NCI-H2107 (cell line): ENCODE data around the gene STAT5B.
"Not testable (repeated sequence)": the region's sequence is repeated elsewhere in the genome, so short reads cannot be mapped to it uniquely, and the experiment has no call there.

Source experiments
- DNase-seq: peaks from one replicate; lab custom pipeline; 2025; lab: John Stamatoyannopoulos, UW

Gene STAT5B

DNA sequence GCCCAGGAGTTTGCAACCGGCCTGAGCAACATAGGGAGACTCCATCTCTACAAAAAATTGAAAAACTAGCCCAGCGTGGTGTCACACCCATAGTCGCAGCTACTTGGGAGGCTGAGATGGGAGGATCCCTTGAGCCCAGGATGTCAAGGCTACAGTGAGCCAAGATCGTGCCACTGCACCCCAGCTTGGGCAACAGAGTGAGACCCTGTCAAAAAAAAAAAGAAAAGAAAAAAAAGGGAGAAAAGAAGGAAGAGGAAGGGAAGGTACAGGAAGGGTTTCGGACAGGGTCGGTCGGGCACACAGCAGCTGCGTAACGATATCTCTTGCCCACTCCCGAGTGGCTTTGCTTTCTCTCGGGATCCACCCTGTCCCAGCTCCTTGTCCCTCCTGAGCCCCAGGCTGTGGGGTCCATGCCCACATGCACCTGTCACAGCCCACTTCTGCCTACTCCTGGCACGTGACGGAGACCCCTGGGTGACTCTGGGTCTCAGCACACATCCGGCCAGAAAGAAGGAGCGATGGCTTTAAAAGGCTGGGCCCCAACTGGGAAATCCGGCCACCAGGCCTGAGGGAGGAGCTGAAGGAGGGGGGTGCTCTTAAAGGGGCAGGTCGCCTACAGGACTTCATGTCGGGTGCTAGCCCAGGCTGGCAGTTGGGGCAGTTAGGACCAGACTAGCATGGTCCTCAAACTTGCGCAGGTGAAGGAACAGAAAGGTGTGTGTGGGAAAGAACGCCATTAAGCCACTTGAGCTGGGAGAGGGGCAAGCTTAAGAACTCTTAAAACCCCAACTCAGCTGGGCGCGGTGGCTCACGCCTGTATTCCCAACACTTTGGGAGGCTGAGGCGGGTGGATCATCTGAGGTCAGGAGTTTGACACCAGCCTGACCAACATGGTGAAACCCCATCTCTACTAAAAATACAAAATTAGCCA lies 82.0 kb downstream of the STAT5B start, which contains the start of gene GHDC:
TSS of gene GHDC (minus strand) at position 526 of the 931 bp plus-strand sequence. CDS start 913 bp downstream, outside the sequence.
- peak; percentile 55 for DNase-seq

DNA sequence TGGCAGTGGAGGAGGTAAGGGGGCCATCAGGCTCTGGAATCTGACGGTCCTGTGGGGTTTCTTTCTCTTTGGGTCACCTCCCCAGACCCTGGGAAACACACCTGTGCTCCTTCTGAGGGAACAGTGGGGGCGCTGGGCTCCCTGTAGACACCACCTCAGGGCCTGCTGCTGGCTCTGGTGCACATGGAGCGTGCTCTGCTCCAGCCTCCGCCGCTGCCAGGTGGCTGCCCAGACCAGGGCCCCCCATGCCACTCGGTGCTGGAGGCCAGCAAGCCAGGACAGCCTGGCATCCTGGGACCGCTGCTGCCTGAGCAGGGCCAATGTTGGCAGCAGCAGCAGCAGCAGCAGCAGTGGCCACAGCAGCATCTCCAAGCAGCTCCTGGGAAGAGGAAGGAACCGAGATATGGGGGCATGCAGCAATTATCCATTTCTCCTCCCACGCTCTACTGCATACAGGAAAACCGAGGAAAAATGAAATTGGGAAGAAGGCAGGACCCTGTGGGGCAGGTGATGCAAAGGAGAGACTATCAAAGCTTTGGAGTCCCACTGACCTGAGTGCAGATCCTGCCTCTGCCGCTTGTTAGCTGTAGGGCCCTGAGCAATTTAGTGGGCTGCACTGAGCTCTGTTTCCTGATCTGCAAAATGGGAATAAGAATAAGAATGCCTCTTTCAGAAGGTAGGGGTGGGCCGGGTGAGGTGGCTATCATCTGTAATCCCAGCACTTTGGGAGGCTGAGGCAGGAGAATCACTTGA lies 82.8 kb downstream of the STAT5B start:
- no peak for DNase-seq

DNA sequence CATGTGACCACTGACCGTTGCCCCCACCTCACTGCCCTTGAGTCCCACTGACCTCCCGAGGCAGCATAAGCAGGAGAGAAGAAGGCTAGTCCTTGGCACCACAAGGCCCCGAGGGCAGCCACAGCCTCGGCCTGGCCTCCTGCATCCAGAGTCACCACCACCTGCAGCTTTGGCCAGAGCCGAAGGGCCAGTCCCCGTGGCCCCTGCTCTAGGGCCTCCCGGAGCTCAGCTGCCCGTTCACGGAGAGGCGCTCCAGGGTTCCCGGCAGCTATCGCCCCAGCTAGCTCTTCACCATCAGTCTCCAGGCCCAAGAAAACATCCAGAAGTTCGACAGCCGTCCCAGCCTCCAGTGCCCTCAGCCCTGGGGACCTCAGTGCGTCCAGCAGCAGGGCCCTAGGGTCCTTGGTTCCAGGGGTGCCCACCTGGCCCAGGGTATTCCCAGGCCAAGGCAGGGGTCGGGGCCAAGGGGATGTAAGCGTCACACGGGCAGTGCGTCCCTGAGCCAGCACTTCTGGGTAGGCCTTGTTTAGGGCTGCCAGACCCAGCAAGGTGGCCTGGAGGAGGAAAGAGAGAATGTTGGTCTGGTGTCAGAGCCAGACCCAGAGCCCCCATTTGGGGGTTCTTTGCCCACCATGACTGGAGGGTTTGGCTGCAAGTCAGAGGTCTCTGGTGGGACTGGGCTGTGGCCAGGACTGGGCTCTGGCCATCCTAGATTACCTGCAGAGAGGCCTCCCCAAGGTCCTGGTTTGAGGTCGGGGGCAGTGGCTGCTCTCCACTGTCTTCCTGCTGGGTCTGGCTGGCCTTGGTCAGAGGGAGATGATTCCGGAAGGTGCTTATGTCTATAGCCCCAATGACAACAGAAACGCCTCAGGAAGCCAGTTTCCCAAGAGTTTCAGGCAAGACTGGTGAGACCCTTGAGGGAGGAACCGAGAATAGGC lies 83.7 kb downstream of the STAT5B start:
- DNase-seq: no peak

DNA sequence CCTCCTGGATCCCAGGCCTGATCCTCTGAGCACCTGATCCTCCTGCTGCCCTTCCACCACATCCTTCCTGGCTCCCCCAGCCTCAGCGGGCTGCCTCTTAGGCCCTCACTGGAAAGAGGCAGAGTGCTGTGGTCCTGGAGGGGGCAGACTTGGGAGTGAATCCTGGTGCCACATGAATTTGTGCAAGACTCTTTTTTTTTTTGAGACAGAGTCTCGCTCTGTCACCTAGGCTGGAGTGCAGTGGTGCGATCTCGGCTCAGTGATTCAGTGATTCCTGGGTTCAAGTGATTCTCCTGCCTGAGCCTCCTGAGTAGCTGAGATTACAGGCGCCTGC lies 84.9 kb downstream of the STAT5B start:
- no peak for DNase-seq

DNA sequence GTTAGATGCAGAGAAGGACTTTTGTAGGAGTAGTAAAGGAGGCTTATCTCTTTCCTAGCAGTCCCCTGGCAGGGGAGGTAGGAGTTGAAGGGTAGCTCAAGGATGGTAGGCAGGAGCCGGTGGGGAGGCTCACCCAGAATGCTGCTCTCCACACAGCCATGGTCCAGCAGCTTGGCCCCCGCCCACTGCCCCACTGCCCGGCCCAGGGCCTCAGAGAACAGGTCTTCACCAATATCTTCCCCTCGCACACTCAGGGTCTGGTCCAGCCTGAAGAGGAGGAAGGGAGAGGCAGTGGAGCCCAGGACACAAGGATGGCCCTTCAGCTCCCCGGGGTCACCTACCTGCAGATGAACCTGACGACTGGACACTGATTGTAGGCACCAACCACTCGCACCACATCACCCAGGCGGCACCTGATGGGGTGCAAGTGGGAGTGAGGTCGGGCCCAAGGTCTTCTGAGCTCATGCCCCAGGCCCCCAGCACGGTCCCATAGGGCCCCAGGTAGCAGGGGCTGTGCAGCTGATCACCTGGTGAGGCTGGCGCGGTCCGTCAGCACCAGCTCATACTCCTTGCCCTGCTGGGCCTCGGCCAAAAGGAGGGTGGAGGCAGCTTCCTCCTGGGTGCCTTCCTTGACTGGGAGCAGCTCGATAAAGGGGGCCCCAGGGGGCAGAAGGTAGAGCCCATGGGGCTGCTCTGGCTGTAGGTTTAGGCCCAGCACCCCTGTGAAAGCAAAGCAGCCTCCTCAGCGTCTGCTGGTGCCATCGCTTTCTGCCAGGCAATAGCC lies 85.5 kb downstream of the STAT5B start:
- DNase-seq: no peak

DNA sequence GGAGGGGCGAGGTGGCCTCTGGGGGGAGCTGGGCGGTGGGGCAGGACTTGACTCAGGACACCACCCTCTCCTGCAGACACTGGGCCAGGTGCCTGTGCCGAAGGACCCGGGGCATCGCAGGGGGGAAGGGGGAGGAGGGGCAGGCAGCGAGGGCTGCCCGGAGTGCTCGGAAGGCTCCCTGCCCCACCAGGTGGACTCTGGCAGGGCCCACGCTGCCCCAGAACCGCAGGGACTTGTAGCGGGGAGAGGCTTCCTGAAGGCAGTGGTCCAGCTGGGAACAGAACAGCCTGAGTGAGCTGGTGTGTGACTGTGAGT lies 86.6 kb downstream of the STAT5B start:
- no peak for DNase-seq

DNA sequence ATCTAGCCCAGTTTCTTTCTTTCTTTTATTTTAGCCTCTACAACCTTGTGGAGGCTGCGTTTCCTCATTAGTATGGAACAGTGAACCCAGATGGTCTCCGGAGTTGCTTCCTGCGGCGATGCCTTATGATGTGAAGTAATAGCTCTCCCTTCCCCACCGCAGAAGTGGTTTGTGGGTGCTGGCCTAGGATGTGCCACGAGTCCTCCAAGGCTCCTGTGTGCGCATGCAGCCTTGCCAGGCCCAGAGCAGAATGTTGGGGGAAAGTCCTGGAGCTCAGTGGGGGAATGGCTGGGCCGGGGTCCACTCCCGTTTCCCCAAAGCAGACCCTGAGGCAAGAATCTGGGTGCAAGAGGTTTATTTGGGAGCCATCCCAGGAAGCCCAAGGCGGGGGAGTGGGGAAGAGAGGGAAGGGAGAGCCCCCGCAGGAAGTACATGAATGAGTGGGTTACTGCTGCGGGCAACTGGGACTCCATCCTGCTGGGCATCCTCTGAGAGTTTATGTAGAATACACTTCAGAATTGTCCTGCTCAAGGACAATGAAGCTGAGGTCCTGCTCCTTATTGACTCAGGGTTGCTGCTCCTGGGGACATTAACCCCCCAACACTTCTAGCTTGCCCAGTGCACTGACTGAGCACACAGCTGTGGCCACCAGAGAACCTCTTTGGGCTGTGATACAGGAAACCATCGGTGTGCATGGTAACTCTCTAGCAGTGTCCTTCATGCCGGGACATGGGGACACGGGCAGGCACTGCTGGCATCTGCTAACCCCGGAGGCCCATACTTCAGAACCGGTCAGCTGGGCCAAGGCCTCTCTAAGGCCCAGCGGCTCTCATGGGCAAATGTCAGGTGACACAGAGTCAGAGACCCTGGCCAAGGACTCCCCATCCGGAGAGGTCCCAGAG lies 87.2 kb downstream of the STAT5B start:
- no peak for DNase-seq

DNA sequence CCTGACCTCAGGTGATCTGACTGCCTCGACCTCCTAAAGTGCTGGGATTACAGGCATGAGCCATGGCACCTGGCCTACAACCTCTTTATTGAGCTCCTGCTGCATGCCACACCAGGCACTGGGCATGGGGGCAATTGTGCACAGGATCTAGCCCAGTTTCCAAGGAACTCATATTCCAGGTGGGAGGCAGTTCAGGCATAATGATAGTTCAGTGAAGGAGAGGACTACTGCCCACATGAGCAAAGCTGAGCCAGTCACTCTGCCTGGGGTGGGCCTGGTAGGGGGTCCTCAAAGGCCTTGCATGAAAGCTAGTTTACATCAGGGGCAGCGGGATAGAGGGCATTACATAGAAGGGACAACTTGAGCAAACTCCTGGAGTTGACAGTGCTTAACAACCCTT lies 88.4 kb downstream of the STAT5B start:
- DNase-seq: no peak

DNA sequence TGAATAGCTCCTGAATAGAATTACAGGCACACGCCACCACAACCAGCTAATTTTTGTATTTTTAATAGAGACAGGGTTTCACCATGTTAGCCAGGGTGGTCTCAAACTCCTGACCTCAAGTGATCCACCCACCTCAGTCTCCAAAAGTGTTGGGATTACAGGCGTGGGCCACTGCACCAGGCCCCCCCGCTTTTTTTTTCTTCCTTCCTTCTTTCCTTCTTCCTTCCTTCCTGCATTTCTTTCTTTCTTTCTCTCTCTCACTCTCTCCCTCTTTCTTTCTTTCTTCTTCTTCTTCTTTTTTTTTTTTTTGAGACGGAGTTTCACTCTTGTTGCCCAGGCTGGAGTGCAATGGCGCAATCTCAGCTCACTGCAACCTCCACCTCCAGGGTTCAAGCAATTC lies 90.0 kb downstream of the STAT5B start:
- DNase-seq: not testable (repeated sequence)

DNA sequence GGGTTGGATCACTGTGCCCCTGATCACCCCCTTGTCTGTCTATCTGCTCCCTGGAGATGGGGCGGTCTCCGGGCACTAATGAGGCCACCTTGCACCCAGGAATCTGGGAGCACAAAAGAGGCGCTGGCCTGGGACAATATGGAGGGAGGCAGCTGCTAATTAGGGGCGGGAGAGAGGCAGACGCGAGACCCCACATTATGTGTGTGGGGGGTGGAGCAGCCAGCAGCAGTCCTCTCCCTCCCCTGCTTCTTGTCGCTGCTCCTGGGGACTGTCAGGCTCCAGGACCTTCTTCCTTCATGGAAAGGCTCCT lies 90.6 kb downstream of the STAT5B start:
- DNase-seq: no peak

DNA sequence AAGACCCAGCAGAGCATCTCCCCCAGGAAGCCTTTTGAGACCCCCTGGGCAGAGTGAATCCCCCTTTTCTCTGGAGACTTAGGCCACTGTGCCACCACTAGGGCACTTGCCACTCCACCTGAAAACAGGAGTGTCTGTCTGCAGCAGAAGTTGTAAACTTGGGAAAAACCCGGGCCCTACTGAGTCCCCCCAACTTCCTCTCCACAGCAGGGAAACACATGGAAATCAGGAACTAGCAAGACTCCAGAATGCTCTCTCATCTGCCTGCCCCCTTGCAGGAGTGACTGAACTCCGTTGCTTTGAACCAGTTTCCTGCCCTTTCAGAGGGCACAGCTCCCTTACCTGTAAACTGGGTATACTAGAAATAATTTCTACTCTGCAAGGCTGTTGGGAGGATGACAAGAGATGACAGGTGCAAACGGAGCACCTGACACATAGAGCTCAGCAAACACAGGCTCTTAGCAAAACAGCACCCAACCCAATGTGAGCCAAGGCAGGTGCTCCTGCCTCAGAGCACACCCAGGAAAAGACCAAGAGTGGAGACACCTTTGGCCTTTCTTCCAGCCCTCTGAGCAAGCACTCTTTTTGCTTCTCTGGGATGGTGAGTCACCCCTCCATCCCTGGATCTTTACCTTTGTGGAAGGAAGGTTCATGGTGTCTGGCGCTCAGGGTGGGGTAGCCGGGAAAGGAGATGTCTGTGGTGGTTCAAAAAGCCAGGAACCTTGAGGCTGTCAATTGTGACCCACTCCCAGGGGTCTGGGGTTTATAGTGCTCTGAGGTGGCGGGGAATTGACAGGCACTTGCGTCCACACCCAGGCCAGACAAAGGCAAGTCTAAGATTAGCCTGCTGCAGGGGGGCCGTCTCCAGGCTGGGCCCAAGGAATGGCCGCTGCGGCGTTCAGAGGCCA lies 91.2 kb downstream of the STAT5B start, which contains the start of gene HCRT:
TSS of gene HCRT (minus strand) at position 740 of the 908 bp plus-strand sequence. CDS start at position 653, 87 bp downstream.
- no peak for DNase-seq

DNA sequence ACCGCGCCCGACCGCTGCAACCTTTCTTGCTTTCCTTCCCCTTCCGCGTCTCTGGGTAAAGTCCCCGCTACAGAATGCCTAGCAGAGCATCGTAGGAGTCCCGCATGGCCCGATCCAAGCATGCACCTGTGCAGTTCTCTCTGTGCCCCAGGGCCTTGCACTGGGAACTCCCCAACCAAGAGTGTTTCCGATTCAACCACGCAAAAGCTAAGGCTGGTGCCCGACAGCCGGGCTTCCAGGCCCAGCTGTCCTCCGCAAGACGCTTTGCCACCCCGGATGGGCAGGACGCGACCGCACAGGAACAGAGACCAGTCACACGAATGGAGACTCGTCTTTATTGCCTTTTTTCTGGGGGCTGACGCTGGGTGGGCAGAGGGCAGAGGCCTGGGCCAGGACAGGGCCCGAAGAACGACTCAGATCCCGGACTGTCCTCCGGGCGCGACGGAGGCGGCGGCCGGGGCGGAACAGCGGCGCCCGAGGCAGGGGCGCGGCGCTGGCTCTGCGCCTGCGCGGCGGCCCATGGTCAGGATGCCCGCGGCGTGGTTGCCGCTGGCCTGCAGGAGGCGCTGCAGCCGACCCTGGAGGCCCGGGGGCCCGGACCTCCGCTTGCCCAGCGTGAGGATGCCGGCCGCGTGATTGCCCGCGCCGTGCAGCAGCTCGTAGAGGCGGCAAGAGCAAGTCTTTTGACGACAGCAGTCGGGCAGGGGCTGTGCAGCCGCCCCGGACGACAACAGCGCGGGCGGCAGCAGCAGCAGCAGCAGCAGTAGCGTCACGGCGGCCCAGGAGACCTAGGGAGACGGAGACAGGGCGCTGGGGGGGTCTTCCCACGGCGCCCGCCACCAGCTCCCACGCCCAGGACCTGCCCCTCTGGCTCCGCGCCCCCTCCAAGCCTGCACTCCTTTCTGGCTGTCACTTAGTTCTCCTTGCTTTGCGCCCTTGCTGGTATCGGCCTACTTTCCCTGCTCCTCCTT lies 92.2 kb downstream of the STAT5B start:
- DNase-seq: peak; percentile 40

DNA sequence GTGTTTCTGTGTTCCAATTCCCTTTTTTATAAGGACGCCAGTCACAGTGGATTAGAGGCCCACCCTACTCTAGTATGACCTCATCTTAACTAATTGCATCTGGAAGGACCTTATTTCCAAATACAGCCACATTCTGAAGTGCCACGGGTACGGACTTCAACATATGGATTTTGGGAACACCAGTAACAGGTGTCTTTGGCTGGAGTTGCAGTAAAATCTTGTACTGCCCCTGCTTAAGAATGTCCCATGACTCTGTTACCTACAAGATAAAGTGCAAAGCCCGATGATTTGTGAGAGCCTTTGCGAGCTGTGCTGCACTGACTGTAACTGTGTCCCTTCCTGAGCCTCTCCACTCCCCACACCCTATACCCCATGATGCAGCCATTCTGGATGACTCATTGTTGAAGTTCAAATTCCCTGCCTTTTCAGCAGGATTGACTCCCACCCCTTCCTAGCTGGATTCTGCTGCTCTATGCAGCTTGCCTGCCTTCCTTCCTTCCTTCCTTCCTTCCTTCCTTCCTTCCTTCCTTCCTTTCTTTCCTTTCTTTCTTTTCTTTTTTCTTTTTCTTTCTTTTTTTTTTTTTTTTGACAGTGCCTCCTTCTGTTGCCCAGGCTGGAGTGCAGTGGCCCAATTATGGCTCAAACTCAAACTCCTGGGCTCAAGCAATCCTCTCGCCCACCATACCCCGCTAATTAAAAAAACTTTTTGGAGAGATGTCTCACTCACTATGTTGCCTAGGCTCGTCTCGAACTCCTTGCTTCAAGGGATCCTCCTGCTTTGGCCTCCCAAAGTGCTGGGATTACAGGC lies 93.1 kb downstream of the STAT5B start:
- DNase-seq: no peak

DNA sequence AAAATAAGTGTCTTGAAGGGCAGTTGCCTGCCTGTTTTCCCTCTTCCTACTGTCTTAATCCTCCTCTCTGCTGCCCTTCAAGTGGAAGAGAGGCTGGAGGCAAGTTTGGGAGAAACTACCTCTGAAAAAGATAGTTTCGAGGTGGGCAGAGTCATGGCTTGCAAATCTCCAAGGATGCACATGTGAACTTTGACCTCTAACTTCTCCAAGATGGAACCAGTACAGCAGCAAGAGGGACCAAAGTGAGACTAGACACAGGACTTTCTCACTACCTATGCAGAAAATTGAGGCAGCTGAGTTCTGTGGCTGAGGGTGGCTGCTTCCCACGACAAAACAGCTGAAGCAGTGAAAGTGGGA lies 94.4 kb downstream of the STAT5B start:
- no peak for DNase-seq

DNA sequence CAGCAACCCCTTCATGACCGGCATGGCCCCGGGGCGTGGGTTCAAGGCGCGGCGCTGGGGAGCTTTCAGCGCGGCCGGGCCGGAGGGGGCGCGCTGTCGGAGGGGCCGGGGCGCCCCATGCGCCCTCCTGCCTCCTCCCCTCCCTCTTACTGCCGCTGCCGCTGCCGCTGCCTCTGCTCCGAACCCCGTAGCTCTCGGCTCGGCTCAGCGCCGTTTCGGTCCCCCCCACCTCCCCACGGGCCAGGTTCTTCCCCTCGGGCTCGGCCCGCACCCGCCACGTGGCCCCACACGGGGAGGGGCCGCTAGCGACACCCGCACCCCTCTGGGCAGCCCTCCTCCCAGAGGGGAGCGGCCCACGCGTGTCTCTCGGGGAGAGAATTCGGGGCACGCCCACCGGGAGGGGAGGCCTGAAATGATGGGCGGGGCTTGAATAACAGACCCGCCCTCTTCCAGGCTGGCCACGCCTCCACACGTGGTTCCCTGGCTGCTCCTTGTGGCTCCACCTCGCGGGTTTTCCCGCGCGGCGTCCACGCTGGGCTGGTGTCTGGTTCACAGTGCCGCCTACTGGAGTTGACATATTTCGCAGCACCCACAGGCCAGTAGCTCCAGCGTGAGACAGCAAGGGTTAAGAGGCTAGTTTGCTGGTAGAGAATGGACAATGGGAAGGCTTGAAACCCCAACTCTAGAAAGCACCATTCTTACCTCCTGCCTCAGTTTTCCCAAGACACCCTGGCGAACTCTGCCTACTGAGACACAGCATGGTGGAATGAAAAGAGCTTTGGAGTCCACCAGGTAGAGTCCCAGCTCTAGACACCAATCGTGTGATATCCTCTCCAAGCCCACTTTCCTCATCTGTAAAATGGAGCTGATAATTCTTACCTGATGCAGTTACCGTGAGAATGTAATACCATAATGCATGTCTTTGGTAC lies 95.0 kb downstream of the STAT5B start, which contains the start of gene KCNH4:
TSS of gene KCNH4 (minus strand) at position 221 of the 929 bp plus-strand sequence. CDS start at position 24, 197 bp downstream.
- DNase-seq: peak; percentile 79

DNA sequence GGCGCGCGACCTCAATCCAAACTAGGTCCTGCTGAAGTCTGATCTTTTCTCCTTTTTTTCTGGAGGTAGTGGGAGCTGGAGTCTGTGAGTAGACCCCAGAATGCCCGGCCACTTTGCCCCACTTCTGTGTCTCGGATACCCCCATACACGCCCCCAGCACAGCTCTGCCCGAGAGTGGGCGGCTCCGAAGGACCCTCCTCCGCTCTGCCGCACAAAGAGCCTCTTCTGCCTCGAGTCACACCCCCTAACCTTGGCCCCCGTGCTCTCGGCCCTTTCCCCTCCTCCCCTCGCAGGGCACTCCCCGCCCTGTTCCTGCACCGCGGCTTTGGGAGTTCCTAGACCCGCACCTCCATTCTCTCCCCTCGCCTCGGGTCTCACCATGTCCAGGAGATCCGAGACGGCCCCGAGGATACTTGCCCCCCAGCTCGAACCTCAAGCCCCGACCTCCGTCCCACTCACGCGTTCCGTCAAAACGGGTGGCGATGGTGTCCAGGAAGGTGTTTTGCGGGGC lies 95.7 kb downstream of the STAT5B start:
- DNase-seq: no peak
